Liver (tissue), 9 donors: Measurements from ENCODE around the gene HIVEP2. TPM values are rescaled to one million over a fixed set of nuclear protein-coding genes. Genes with fewer than 3 reads are reported as not detected.

Experiments used
- DNase-seq: peaks from one replicate; pipeline ENCODE4 v3.0.0-alpha.2; 2017; ENCODE audit warnings: low spot score
- H3K27ac ChIP-seq, 2 donors: one replicate each; pipeline ENCODE4 v1.7.0; 2013; ENCODE audit warnings: inconsistent platforms in 2 of 2, low read length in 2 of 2, control low read depth in 1 of 2, low read depth in 1 of 2, mild to moderate bottlenecking in 1 of 2
- H3K27me3 ChIP-seq, 4 donors: one replicate each; pipeline versions ENCODE4 v1.6.1 to v1.7.0; 2013; ENCODE audit warnings: low read length in 3 of 4, inconsistent platforms in 1 of 4, mild to moderate bottlenecking in 1 of 4, moderate library complexity in 1 of 4; ENCODE audit not compliant: control insufficient read depth in 4 of 4, insufficient read depth in 4 of 4
- H3K36me3 ChIP-seq, 4 donors: one replicate each; pipeline versions ENCODE4 v1.6.1 to v1.7.0; 2013; ENCODE audit warnings: low read length in 3 of 4, mild to moderate bottlenecking in 3 of 4, low read depth in 1 of 4, moderate library complexity in 1 of 4; ENCODE audit not compliant: control insufficient read depth in 4 of 4, insufficient read depth in 3 of 4
- H3K4me1 ChIP-seq, 4 donors: one replicate each; pipeline versions ENCODE4 v1.6.1 to v1.7.0; 2013; ENCODE audit warnings: low read length in 3 of 4, mild to moderate bottlenecking in 3 of 4, moderate library complexity in 1 of 4; ENCODE audit not compliant: control insufficient read depth in 4 of 4, insufficient read depth in 4 of 4
- H3K4me3 ChIP-seq, 3 donors: one replicate each; pipeline versions ENCODE4 v1.6.1 to v1.7.0; 2013; ENCODE audit warnings: low read length in 3 of 3, control low read depth in 1 of 3, low read depth in 1 of 3, mild to moderate bottlenecking in 1 of 3
- H3K9ac ChIP-seq, 2 donors: one replicate each; pipeline ENCODE4 v1.7.0; 2013; ENCODE audit warnings: low read length in 2 of 2, mild to moderate bottlenecking in 2 of 2, moderate library complexity in 2 of 2, control low read depth in 1 of 2, low read depth in 1 of 2
- H3K9me3 ChIP-seq, 4 donors: one replicate each; pipeline versions ENCODE4 v1.6.1 to v1.7.0; 2013; ENCODE audit warnings: low read length in 3 of 4; ENCODE audit not compliant: control insufficient read depth in 4 of 4
- EGR1 ChIP-seq, 2 donors: IDR thresholded peaks; 2 replicates each; pipeline ENCODE4 v1.6.1; 2016 to 2018; ENCODE audit warnings: antibody characterized with exemption in 2 of 2, low read depth in 2 of 2
- FOXA1 ChIP-seq: IDR thresholded peaks from 2 replicates; pipeline ENCODE4 v1.6.1; 2016; ENCODE audit warnings: antibody characterized with exemption
- GABPA ChIP-seq, 2 donors: IDR thresholded peaks in 1 of 2; conservative IDR thresholded peaks in 1 of 2; 2 replicates each; pipeline ENCODE4 v1.6.1; 2016; ENCODE audit warnings: antibody characterized with exemption in 2 of 2, mild to moderate bottlenecking in 1 of 2, moderate library complexity in 1 of 2
- HNF4A ChIP-seq, 2 donors: conservative IDR thresholded peaks; 2 replicates each; pipeline ENCODE4 v1.6.1; 2016; ENCODE audit warnings: antibody characterized with exemption in 2 of 2, mild to moderate bottlenecking in 2 of 2
- HNF4G ChIP-seq: IDR thresholded peaks from 2 replicates; pipeline ENCODE4 v1.6.1; 2016; ENCODE audit warnings: antibody characterized with exemption
- NR2F2 ChIP-seq: IDR thresholded peaks from 2 replicates; pipeline ENCODE4 v1.6.1; 2016; ENCODE audit warnings: antibody characterized with exemption
- SP1 ChIP-seq: IDR thresholded peaks from 2 replicates; pipeline ENCODE4 v1.6.1; 2018; ENCODE audit warnings: antibody characterized with exemption, mild to moderate bottlenecking
- YY1 ChIP-seq: IDR thresholded peaks from 2 replicates; pipeline ENCODE4 v1.6.1; 2016; ENCODE audit warnings: antibody characterized with exemption, mild to moderate bottlenecking
- WGBS: extraction: QIAGEN DNeasy Blood & Tissue Kit; methylation state at CpG from one replicate; pipeline ENCODE4 v1.1.7; 2013; 5-methylcytosine and 5-hydroxymethylcytosine counted together
- polyA plus RNA-seq, 2 donors: library from polyadenylated mRNA; stranded (reverse) in 1 of 2; unstranded in 1 of 2; fragments of 200-250 nt in 1 of 2; fragments of >200 nt in 1 of 2; fragmentation: Nextera tagmentation in 1 of 2; extraction: Ambion mirVana in 1 of 2; gene quantifications; one replicate each; pipeline versions ENCODE4 v1.2.1 to v1.2.3, GENCODE V29; 2013 to 2015
- total RNA-seq, 2 donors: library from RNA; depleted of rRNA; stranded (reverse); fragments of >200 nt; gene quantifications; one replicate each; pipeline ENCODE4 v1.2.3, GENCODE V29; 2014
- TF ChIP-seq, protein P1 (sequence below): IDR thresholded peaks from 2 replicates; pipeline ENCODE4 v1.6.1; 2016; ENCODE audit warnings: antibody characterized with exemption
- TF ChIP-seq, protein P2 (sequence below): IDR thresholded peaks from 2 replicates; pipeline ENCODE4 v1.6.1; 2016; ENCODE audit warnings: antibody characterized with exemption, mild to moderate bottlenecking
- TF ChIP-seq, protein P3 (sequence below): IDR thresholded peaks from 2 replicates; pipeline ENCODE4 v1.6.1; 2016; ENCODE audit warnings: antibody characterized with exemption
- TF ChIP-seq, protein P4 (sequence below): fragments of 150-350 bp; IDR thresholded peaks from 2 replicates; pipeline ENCODE4 v1.5.1; 2017; ENCODE audit warnings: improper control_type of control experiment, low read depth, low read length; ENCODE audit not compliant: missing input control
- TF ChIP-seq, protein P5 (sequence below): IDR thresholded peaks from 2 replicates; pipeline ENCODE4 v1.6.1; 2016; ENCODE audit warnings: antibody characterized with exemption
- donor health status: healthy.
- donor health status: healthy.
- donor health status: healthy.
- donor health status: healthy.
- donor health status: healthy.

Gene HIVEP2
- total and polyA plus RNA-seq, 4 donors: 0.82 to 6.6 (median 1.3) TPM

DNA sequence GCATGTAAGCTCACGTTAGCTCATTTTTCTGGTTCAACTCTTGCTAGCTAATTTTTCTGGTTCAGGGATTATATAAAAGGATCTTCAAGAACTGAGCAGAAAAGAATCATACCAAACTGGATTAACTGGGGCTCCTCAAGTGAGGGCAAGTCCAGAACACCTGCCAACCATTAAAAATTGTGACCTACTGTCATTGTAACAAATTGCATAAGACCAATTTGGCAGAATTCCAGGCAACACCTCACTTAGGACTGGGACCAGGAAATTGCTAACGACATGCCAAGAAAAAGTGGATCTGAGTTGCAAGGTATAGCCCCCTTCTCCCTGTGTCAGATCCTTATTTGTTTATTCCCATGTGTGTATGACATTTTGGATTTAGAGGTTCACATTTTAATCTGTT, 216.6 kb downstream of the HIVEP2 start:
- Histone ChIP-seq H3K4me3 (no peak overlapping the region), H3K27me3 (no peaks in the 10 kb centered on the region), H3K9me3 (no peaks in the 10 kb centered on the region), H3K4me1 (no peaks in the 10 kb centered on the region), H3K36me3 (no peaks in the 10 kb centered on the region), H3K27ac (no peak overlapping the region), H3K9ac (no peak overlapping the region)
- WGBS: 69% methylated on average over 2 of the region's 2 CpGs
- TF ChIP-seq, protein P1, sequence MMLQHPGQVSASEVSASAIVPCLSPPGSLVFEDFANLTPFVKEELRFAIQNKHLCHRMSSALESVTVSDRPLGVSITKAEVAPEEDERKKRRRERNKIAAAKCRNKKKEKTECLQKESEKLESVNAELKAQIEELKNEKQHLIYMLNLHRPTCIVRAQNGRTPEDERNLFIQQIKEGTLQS: no peak
- TF ChIP-seq FOXA1 (no peak), YY1 (no peak), SP1 (no peak), GABPA (IDR thresholded peaks at IDR 0.05 in 1 of 2, conservative IDR thresholded peaks at IDR 0.05 in 1 of 2) (no peak)
- TF ChIP-seq, protein P2, sequence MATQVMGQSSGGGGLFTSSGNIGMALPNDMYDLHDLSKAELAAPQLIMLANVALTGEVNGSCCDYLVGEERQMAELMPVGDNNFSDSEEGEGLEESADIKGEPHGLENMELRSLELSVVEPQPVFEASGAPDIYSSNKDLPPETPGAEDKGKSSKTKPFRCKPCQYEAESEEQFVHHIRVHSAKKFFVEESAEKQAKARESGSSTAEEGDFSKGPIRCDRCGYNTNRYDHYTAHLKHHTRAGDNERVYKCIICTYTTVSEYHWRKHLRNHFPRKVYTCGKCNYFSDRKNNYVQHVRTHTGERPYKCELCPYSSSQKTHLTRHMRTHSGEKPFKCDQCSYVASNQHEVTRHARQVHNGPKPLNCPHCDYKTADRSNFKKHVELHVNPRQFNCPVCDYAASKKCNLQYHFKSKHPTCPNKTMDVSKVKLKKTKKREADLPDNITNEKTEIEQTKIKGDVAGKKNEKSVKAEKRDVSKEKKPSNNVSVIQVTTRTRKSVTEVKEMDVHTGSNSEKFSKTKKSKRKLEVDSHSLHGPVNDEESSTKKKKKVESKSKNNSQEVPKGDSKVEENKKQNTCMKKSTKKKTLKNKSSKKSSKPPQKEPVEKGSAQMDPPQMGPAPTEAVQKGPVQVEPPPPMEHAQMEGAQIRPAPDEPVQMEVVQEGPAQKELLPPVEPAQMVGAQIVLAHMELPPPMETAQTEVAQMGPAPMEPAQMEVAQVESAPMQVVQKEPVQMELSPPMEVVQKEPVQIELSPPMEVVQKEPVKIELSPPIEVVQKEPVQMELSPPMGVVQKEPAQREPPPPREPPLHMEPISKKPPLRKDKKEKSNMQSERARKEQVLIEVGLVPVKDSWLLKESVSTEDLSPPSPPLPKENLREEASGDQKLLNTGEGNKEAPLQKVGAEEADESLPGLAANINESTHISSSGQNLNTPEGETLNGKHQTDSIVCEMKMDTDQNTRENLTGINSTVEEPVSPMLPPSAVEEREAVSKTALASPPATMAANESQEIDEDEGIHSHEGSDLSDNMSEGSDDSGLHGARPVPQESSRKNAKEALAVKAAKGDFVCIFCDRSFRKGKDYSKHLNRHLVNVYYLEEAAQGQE: no peak
- TF ChIP-seq, protein P3, sequence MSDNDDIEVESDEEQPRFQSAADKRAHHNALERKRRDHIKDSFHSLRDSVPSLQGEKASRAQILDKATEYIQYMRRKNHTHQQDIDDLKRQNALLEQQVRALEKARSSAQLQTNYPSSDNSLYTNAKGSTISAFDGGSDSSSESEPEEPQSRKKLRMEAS: no peak
- no peak for DNase-seq

DNA sequence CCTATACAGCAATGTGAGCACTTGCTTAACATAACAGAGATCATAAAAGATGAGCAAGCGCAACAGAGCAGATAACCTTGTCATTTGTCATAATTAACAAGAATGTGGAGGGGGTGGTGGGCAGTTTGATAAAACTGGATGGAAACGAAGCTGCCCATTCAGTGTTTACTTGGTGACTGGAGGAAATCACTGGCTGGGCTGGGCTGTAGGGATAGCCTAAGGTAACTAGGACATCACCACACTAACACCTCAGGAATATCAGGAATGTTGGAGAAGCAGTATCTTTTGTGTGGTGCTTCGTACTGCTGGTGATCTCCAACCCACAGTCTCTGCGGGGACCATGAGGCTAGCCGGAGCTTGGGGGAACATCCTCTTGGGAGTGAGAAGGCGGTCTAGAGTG, 218.4 kb downstream of the HIVEP2 start:
- no peaks in the 10 kb centered on the region for H3K4me1 ChIP-seq
- no peaks in the 10 kb centered on the region for H3K9me3 ChIP-seq
- no peak overlapping the region for H3K27ac ChIP-seq
- 89% methylated on average over 6 of the region's 6 CpGs for WGBS
- H3K9ac ChIP-seq: no peak overlapping the region
- no peak for DNase-seq
- no peak overlapping the region for H3K4me3 ChIP-seq
- TF ChIP-seq HNF4G (no peak), HNF4A (conservative IDR thresholded peaks at IDR 0.05) (no peak), EGR1 (IDR thresholded peaks at IDR 0.05; ENCODE audit: low read depth in 2 of 2) (no peak), NR2F2 (no peak), SP1 (no peak), GABPA (IDR thresholded peaks at IDR 0.05 in 1 of 2, conservative IDR thresholded peaks at IDR 0.05 in 1 of 2) (no peak), YY1 (no peak)
- TF ChIP-seq, protein P4, sequence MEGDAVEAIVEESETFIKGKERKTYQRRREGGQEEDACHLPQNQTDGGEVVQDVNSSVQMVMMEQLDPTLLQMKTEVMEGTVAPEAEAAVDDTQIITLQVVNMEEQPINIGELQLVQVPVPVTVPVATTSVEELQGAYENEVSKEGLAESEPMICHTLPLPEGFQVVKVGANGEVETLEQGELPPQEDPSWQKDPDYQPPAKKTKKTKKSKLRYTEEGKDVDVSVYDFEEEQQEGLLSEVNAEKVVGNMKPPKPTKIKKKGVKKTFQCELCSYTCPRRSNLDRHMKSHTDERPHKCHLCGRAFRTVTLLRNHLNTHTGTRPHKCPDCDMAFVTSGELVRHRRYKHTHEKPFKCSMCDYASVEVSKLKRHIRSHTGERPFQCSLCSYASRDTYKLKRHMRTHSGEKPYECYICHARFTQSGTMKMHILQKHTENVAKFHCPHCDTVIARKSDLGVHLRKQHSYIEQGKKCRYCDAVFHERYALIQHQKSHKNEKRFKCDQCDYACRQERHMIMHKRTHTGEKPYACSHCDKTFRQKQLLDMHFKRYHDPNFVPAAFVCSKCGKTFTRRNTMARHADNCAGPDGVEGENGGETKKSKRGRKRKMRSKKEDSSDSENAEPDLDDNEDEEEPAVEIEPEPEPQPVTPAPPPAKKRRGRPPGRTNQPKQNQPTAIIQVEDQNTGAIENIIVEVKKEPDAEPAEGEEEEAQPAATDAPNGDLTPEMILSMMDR: no peak
- TF ChIP-seq, protein P1: no peak
- TF ChIP-seq, protein P5, sequence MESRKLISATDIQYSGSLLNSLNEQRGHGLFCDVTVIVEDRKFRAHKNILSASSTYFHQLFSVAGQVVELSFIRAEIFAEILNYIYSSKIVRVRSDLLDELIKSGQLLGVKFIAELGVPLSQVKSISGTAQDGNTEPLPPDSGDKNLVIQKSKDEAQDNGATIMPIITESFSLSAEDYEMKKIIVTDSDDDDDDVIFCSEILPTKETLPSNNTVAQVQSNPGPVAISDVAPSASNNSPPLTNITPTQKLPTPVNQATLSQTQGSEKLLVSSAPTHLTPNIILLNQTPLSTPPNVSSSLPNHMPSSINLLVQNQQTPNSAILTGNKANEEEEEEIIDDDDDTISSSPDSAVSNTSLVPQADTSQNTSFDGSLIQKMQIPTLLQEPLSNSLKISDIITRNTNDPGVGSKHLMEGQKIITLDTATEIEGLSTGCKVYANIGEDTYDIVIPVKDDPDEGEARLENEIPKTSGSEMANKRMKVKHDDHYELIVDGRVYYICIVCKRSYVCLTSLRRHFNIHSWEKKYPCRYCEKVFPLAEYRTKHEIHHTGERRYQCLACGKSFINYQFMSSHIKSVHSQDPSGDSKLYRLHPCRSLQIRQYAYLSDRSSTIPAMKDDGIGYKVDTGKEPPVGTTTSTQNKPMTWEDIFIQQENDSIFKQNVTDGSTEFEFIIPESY: no peak
- no peaks in the 10 kb centered on the region for H3K27me3 ChIP-seq
- no peaks in the 10 kb centered on the region for H3K36me3 ChIP-seq
